H1 (cell line): ENCODE results near the gene PHAX. TPM values are rescaled to one million over a fixed set of nuclear protein-coding genes. Genes with fewer than 3 reads are reported as not detected.
A peak's percentile ranks its signal among the peaks of the same experiment; 100 is the strongest.

Source experiments
- CTCF ChIA-PET: fragments of 300-600 bp; sonication (Branson Sonifier 250); formaldehyde crosslinking; loops from one replicate; lab custom pipeline; 2021; ENCODE audit not compliant: partially characterized antibody; lab: Charles Lee
- POLR2A ChIA-PET: fragments of 300-600 bp; sonication (Branson Sonifier 250); formaldehyde crosslinking; loops from one replicate; lab custom pipeline; 2021; ENCODE audit warnings: inconsistent platforms; ENCODE audit not compliant: partially characterized antibody; lab: Charles Lee
- DNase-seq, 2 experiments: peaks; one replicate each; pipeline versions ENCODE4 v3.0.0 to v3.0.0-alpha.2; 2010 to 2022; ENCODE audit warnings: low spot score in 2 of 2, low read depth in 1 of 2, mixed read lengths in 1 of 2
- FAIRE-seq: peaks from 2 replicates; lab custom pipeline; 2011; peaks lifted over from hg19 to GRCh38; lab: Jason Lieb, UNC
- H2AFZ ChIP-seq: 2 replicates; pipeline ENCODE4 v1.8.1; 2012; ENCODE audit warnings: low read length, inconsistent platforms
- H2AK5ac ChIP-seq: 2 replicates; pipeline ENCODE4 v1.6.1; 2013; ENCODE audit warnings: low read depth, low read length
- H2BK120ac ChIP-seq: replicated peaks from 2 replicates; pipeline ENCODE3; 2013; ENCODE audit warnings: low read depth, low read length, inconsistent platforms
- H2BK12ac ChIP-seq: 2 replicates; pipeline ENCODE4 v1.6.1; 2013; ENCODE audit warnings: low read depth, low read length
- H2BK15ac ChIP-seq: 2 replicates; pipeline ENCODE4 v1.6.1; 2013; ENCODE audit warnings: low read length
- H2BK20ac ChIP-seq: 2 replicates; pipeline ENCODE4 v1.6.1; 2013; ENCODE audit warnings: low read length
- H2BK5ac ChIP-seq: 2 replicates; pipeline ENCODE4 v1.6.1; 2013; ENCODE audit warnings: low read depth, low read length
- H3K14ac ChIP-seq: 2 replicates; pipeline ENCODE4 v1.6.1; 2013; ENCODE audit warnings: inconsistent platforms; ENCODE audit not compliant: insufficient read length
- H3K18ac ChIP-seq: 2 replicates; pipeline ENCODE4 v1.6.1; 2013; ENCODE audit warnings: low read length; ENCODE audit errors: extremely low read depth
- H3K23ac ChIP-seq: 2 replicates; pipeline ENCODE4 v1.6.1; 2013; ENCODE audit warnings: inconsistent platforms; ENCODE audit not compliant: insufficient read length
- H3K23me2 ChIP-seq: 2 replicates; pipeline ENCODE4 v1.6.1; 2013; ENCODE audit warnings: low read depth, low read length
- H3K27ac ChIP-seq: 2 replicates; pipeline ENCODE4 v1.6.1; 2011; ENCODE audit warnings: low read depth, low read length, inconsistent platforms
- H3K27me3 ChIP-seq, 4 experiments: replicated peaks in 1 of 4; 1 replicate in 1 of 4; 2 replicates in 3 of 4; pipeline versions ENCODE4 v1.6.1 to v1.8.1; 2011 to 2013; ENCODE audit warnings: low read length in 3 of 4, mild to moderate bottlenecking in 3 of 4, inconsistent platforms in 2 of 4, mixed read lengths in 2 of 4, moderate library complexity in 1 of 4; ENCODE audit not compliant: control insufficient read depth in 3 of 4, insufficient read depth in 3 of 4; ENCODE audit errors: extremely low read depth in 1 of 4
- H3K36me3 ChIP-seq, 4 experiments: 2 replicates each; pipeline versions ENCODE4 v1.6.1 to v1.8.1; 2011 to 2013; ENCODE audit warnings: mild to moderate bottlenecking in 4 of 4, low read length in 3 of 4, moderate library complexity in 2 of 4, control low read depth in 1 of 4, inconsistent platforms in 1 of 4; ENCODE audit not compliant: insufficient read depth in 4 of 4, control insufficient read depth in 2 of 4
- H3K4ac ChIP-seq: replicated peaks from 2 replicates; pipeline ENCODE3; 2013; ENCODE audit warnings: low read length, low read depth, mixed read lengths, inconsistent platforms; ENCODE audit not compliant: insufficient read length
- H3K4me1 ChIP-seq, 4 experiments: replicated peaks in 1 of 4; 1 replicate in 1 of 4; 2 replicates in 3 of 4; pipeline versions ENCODE4 v1.6.1 to v1.8.1; 2011 to 2013; ENCODE audit warnings: low read length in 3 of 4, inconsistent platforms in 2 of 4, mixed read lengths in 1 of 4; ENCODE audit not compliant: insufficient read depth in 4 of 4, control insufficient read depth in 3 of 4
- H3K4me2 ChIP-seq, 2 experiments: 2 replicates each; pipeline versions ENCODE4 v1.6.1 to v1.8.1; 2011 to 2013; ENCODE audit warnings: low read depth in 2 of 2, low read length in 2 of 2, control low read depth in 1 of 2, inconsistent platforms in 1 of 2, mild to moderate bottlenecking in 1 of 2; ENCODE audit not compliant: insufficient read depth in 1 of 2
- H3K4me3 ChIP-seq, 4 experiments: fragments of 200-600, 300-600 bp in 1 of 4; sonication (generic), shearing (Covaris generic), sonication (Bioruptor Twin) in 1 of 4; 2 replicates each; pipeline versions ENCODE4 v1.5.1 to v1.8.1; 2011 to 2016; ENCODE audit warnings: low read length in 4 of 4, low read depth in 3 of 4, control low read depth in 2 of 4, inconsistent platforms in 2 of 4, mild to moderate bottlenecking in 2 of 4, mixed read lengths in 1 of 4, moderate library complexity in 1 of 4; ENCODE audit not compliant: insufficient read depth in 2 of 4; ENCODE audit errors: extremely low read depth in 1 of 4
- H3K56ac ChIP-seq: replicated peaks from 2 replicates; pipeline ENCODE3; 2013; ENCODE audit warnings: low read depth, mild to moderate bottlenecking, mixed read lengths, low read length, inconsistent platforms; ENCODE audit not compliant: insufficient read length
- H3K79me1 ChIP-seq: 2 replicates; pipeline ENCODE4 v1.6.1; 2013; ENCODE audit warnings: low read depth, low read length, control low read depth
- H3K79me2 ChIP-seq, 2 experiments: 2 replicates each; pipeline versions ENCODE4 v1.6.1 to v1.8.1; 2012 to 2013; ENCODE audit warnings: low read length in 2 of 2, mild to moderate bottlenecking in 2 of 2, inconsistent platforms in 1 of 2; ENCODE audit not compliant: insufficient read depth in 2 of 2, control insufficient read depth in 1 of 2
- H3K9ac ChIP-seq, 4 experiments: replicated peaks in 1 of 4; 1 replicate in 1 of 4; 2 replicates in 3 of 4; pipeline versions ENCODE4 v1.6.1 to v1.8.1; 2011 to 2013; ENCODE audit warnings: low read depth in 3 of 4, low read length in 3 of 4, control low read depth in 2 of 4, mild to moderate bottlenecking in 2 of 4, moderate library complexity in 2 of 4, inconsistent platforms in 1 of 4; ENCODE audit errors: extremely low read depth in 1 of 4
- H3K9me3 ChIP-seq, 2 experiments: 2 replicates each; pipeline versions ENCODE4 v1.6.1 to v1.8.1; 2012 to 2013; ENCODE audit warnings: mild to moderate bottlenecking in 2 of 2, moderate library complexity in 2 of 2, control low read depth in 1 of 2, inconsistent platforms in 1 of 2, low read depth in 1 of 2, low read length in 1 of 2, mixed read lengths in 1 of 2; ENCODE audit not compliant: insufficient read depth in 2 of 2
- H4K20me1 ChIP-seq, 2 experiments: replicated peaks in 1 of 2; 2 replicates each; pipeline versions ENCODE3 to v1.8.1; 2011 to 2013; ENCODE audit warnings: inconsistent platforms in 2 of 2, low read length in 2 of 2, mild to moderate bottlenecking in 1 of 2; ENCODE audit not compliant: insufficient read depth in 2 of 2, control insufficient read depth in 1 of 2
- H4K5ac ChIP-seq: 2 replicates; pipeline ENCODE4 v1.6.1; 2013; ENCODE audit warnings: low read length, low read depth, mixed read lengths, inconsistent platforms; ENCODE audit not compliant: insufficient read length
- H4K8ac ChIP-seq: 2 replicates; pipeline ENCODE4 v1.8.0; 2013; ENCODE audit warnings: mild to moderate bottlenecking, moderate library complexity, low read length, inconsistent platforms; ENCODE audit not compliant: insufficient read depth; ENCODE audit errors: extremely low read depth
- H4K91ac ChIP-seq: replicated peaks from 2 replicates; pipeline ENCODE3; 2013; ENCODE audit warnings: low read length, mixed read lengths, inconsistent platforms; ENCODE audit not compliant: insufficient read length
- ASH2L ChIP-seq: fragments of 200-600, 300-600 bp; sonication (generic); IDR thresholded peaks from one replicate; pipeline ENCODE4 v1.7.1; 2017; ENCODE audit warnings: low read length
- BACH1 ChIP-seq: IDR thresholded peaks from 2 replicates; pipeline ENCODE4 v1.6.1; 2012; ENCODE audit warnings: low read length, improper control_type of control experiment
- BRCA1 ChIP-seq: IDR thresholded peaks from 2 replicates; pipeline ENCODE4 v1.6.1; 2012; ENCODE audit warnings: low read depth, low read length, improper control_type of control experiment
- GTF2F1 ChIP-seq: IDR thresholded peaks from 2 replicates; pipeline ENCODE4 v1.6.1; 2012; ENCODE audit warnings: low read depth, low read length, improper control_type of control experiment, borderline replicate concordance
- HDAC2 ChIP-seq, 2 experiments: fragments of 300-600 bp in 1 of 2; sonication (generic) in 1 of 2; IDR thresholded peaks; 2 replicates each; pipeline ENCODE4 v1.6.1; 2011 to 2012; ENCODE audit warnings: low read depth in 2 of 2, low read length in 2 of 2, mild to moderate bottlenecking in 2 of 2, moderate library complexity in 2 of 2, borderline replicate concordance in 1 of 2, inconsistent platforms in 1 of 2
- HDAC6 ChIP-seq: IDR thresholded peaks from one replicate; pipeline ENCODE4 v1.7.1; 2012; ENCODE audit warnings: low read depth, mild to moderate bottlenecking, inconsistent platforms, low read length, moderate library complexity
- JUND ChIP-seq: IDR thresholded peaks from 2 replicates; pipeline ENCODE4 v1.6.1; 2011; ENCODE audit warnings: mild to moderate bottlenecking, improper control_type of control experiment, low read length
- NANOG ChIP-seq: IDR thresholded peaks from 2 replicates; pipeline ENCODE4 v1.6.1; 2011; ENCODE audit warnings: low read length, low read depth, mild to moderate bottlenecking, inconsistent platforms; ENCODE audit not compliant: insufficient read depth, poor library complexity, severe bottlenecking
- RXRA ChIP-seq: IDR thresholded peaks from 2 replicates; pipeline ENCODE4 v1.6.1; 2011; ENCODE audit warnings: low read depth, mild to moderate bottlenecking, low read length, moderate library complexity; ENCODE audit not compliant: insufficient read depth
- SIN3A ChIP-seq, 2 experiments: IDR thresholded peaks in 1 of 2; conservative IDR thresholded peaks in 1 of 2; 2 replicates each; pipeline ENCODE4 v1.6.1; 2011 to 2012; ENCODE audit warnings: low read length in 2 of 2, improper control_type of control experiment in 1 of 2, low read depth in 1 of 2, mild to moderate bottlenecking in 1 of 2
- SP2 ChIP-seq: IDR thresholded peaks from 2 replicates; pipeline ENCODE4 v1.6.1; 2012; ENCODE audit warnings: mild to moderate bottlenecking, low read length, inconsistent platforms
- TAF7 ChIP-seq: optimal IDR thresholded peaks from 2 replicates; pipeline ENCODE3; 2011; ENCODE audit warnings: low read depth, mild to moderate bottlenecking, inconsistent platforms, low read length, moderate library complexity, borderline replicate concordance
- WGBS, 2 experiments: shearing (Covaris generic) in 1 of 2; methylation state at CpG; one replicate each; pipeline versions ENCODE4 v1.1.6 to v1.1.7; 2013 to 2015; ENCODE audit warnings: low lambda C conversion rate in 2 of 2, mixed read lengths in 2 of 2, inconsistent platforms in 1 of 2, low coverage in 1 of 2, missing lambda C conversion rate in 1 of 2; ENCODE audit not compliant: insufficient replicate concordance in 2 of 2, insufficient coverage in 1 of 2, insufficient read length in 1 of 2; ENCODE audit errors: extremely low coverage in 1 of 2, missing lambda C conversion rate in 1 of 2; 5-methylcytosine and 5-hydroxymethylcytosine counted together
- polyA plus RNA-seq, 7 experiments: library from polyadenylated mRNA; depleted of rRNA in 3 of 7; stranded (reverse) in 5 of 7; unstranded in 2 of 7; fragments of >200 nt in 5 of 7; fragments of 200-250 nt in 2 of 7; gene quantifications; 1 replicate in 5 of 7; 2 replicates in 1 of 7; 4 replicates in 1 of 7; pipeline versions ENCODE4 v1.2.1 to v1.2.3, GENCODE V29; 2011 to 2013; ENCODE audit warnings: missing spikeins in 2 of 7, mixed read lengths in 2 of 7
- total RNA-seq: library from RNA; stranded (reverse); fragmentation: NEBNext Ultra II Directional; extraction: Animal tissue kit (Norgen Biotek cat#: 25700); gene quantifications from 2 replicates; pipeline ENCODE4 v1.2.1, GENCODE V29; 2021
- TF ChIP-seq, protein P1 (sequence below): IDR thresholded peaks from 2 replicates; pipeline ENCODE4 v1.6.1; 2011; ENCODE audit warnings: low read depth, mild to moderate bottlenecking, low read length; ENCODE audit not compliant: insufficient read depth

The PHAX gene
- total and polyA plus RNA-seq, 2 of the 8 experiments (the other 6 are each of a cell fraction or from before 2014, with no cell fraction given): 32.1 to 59.5 TPM

- POLR2A ChIA-PET: interaction anchor here (0.7 kb wide), 1 partner anchor 221 kb away, joined by 3 read pairs; no protein-coding TSS in a partner anchor
- Histone ChIP-seq H3K23me2 (peaks cover 4% of the 10 kb centered on the region), H3K79me2 (peaks cover 31 to 91% of the 10 kb centered on the region in 2 experiments), H3K56ac (no peak overlapping the region), H3K27me3 (no peaks in the 10 kb centered on the region), H4K20me1 (peaks cover 3 to 9% of the 10 kb centered on the region in 2 experiments), H3K4me1 (peaks cover 0 to 2% (median 1%) of the 10 kb centered on the region in 4 experiments; a peak in 5 of 7 replicates), H2BK120ac (no peak overlapping the region), H4K91ac (no peak overlapping the region), H3K4ac (no peak overlapping the region), H2AFZ (no peak overlapping the region), H3K18ac (no peak overlapping the region), H2BK15ac (no peak overlapping the region), H2BK5ac (no peak overlapping the region), H4K8ac (no peak overlapping the region), H3K4me3 (no peak overlapping the region), H3K27ac (no peak overlapping the region), H4K5ac (no peak overlapping the region), H2BK12ac (no peak overlapping the region), H3K23ac (no peak overlapping the region), H3K4me2 (peak overlapping the region; percentile 2 to 48; a peak in 1 of 4 replicates), H3K79me1 (peaks cover 6% of the 10 kb centered on the region), H3K36me3 (peaks cover 14 to 58% (median 26%) of the 10 kb centered on the region in 4 experiments; a peak in 7 of 8 replicates), H3K9ac (no peak overlapping the region), H2AK5ac (no peak overlapping the region), H3K9me3 (no peaks in the 10 kb centered on the region), H2BK20ac (no peak overlapping the region), H3K14ac (no peak overlapping the region)
- FAIRE-seq (no peak), DNase-seq (peak in 1 of 2 experiments; percentile 30)
- 92% methylated on average over 5 of the region's 5 CpGs; no CpG with 5 or more reads in 1 of the 2 experiments for WGBS, 2 experiments
- CTCF ChIA-PET: interaction anchor here (0.6 to 0.7 kb wide), 3 partner anchors 15 to 248 kb away, joined by 3 to 5 read pairs (median 3); no protein-coding TSS in a partner anchor
- no peak for TF ChIP-seq HDAC2 (IDR thresholded peaks at IDR 0.05; ENCODE audit: borderline replicate concordance in 1 of 2, low read depth in 2 of 2, low read length in 2 of 2)
- no peak for TF ChIP-seq BRCA1
- TF ChIP-seq BACH1: no peak
- TF ChIP-seq, protein P1, sequence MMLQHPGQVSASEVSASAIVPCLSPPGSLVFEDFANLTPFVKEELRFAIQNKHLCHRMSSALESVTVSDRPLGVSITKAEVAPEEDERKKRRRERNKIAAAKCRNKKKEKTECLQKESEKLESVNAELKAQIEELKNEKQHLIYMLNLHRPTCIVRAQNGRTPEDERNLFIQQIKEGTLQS: no peak
- no peak for TF ChIP-seq TAF7
- TF ChIP-seq SP2: no peak
- TF ChIP-seq JUND: no peak
- no peak for TF ChIP-seq ASH2L
- no peak for TF ChIP-seq SIN3A (conservative IDR thresholded peaks at IDR 0.05 in 1 of 2, IDR thresholded peaks at IDR 0.05 in 1 of 2; ENCODE audit: low read depth in 1 of 2, low read length in 2 of 2)
- TF ChIP-seq RXRA: no peak
- TF ChIP-seq HDAC6: no peak
- TF ChIP-seq GTF2F1: no peak
- TF ChIP-seq NANOG: no peak
Measured at GRCh38 chr5:126605525-126605924, 4.8 kb downstream of the PHAX start.
